ENCODE results near the gene KRTAP5-1. TPM values are rescaled to one million over a fixed set of nuclear protein-coding genes. Genes with fewer than 3 reads are reported as not detected.

The KRTAP5-1 gene
- total RNA-seq, 2 donors from 2014 or later = not detected

DNA sequence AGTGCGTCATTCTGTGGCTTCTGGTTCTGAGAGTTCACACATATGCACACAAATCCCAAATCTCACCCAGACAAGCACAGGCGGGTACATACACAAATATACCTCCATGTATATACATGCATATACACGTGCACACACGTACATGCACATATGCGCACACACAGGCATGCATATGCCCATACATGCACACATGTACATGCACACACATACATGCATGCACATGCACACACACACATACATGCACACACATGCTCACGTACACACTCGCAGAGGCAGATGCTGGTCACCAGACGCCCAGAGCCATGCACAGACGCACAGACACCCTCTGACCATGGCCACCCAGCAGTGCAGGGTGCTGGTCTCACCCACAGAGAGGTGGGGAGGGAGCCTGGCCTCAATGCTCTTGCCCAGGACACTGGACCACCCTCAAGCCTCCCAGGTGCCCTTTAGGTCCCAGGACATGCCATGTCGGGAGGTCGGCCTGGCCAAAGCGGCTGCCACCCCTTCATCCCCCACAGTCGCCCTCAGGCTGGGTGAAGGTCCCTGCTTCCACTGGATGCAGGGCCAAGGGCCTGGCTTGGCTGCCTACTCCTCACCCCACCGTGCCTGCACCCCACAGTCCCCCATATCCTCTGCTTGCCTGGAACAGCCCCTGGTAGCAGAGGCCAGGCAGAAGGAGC is 22.5 kb downstream of the KRTAP5-1 start:
- Histone ChIP-seq H3K27ac (peak overlapping the region in 1 of 2 donors; percentile 22), H3K27me3 (replicated peaks; ENCODE audit: insufficient read depth) (no peaks in the 10 kb centered on the region), H3K9me3 (no peaks in the 10 kb centered on the region), H3K36me3 (peaks cover 23% of the 10 kb centered on the region), H3K4me1 (ENCODE audit: control insufficient read depth in 1 of 2, low read depth in 2 of 2) (peaks cover 17 to 62% of the 10 kb centered on the region in 2 donors), H3K4me3 (no peak overlapping the region)
- DNase-seq (ENCODE audit: low spot score) (no peak), ATAC-seq (ENCODE audit: insufficient number of reproducible peaks, low FRiP score, low read depth) (no peak)
- TF ChIP-seq, protein P1, sequence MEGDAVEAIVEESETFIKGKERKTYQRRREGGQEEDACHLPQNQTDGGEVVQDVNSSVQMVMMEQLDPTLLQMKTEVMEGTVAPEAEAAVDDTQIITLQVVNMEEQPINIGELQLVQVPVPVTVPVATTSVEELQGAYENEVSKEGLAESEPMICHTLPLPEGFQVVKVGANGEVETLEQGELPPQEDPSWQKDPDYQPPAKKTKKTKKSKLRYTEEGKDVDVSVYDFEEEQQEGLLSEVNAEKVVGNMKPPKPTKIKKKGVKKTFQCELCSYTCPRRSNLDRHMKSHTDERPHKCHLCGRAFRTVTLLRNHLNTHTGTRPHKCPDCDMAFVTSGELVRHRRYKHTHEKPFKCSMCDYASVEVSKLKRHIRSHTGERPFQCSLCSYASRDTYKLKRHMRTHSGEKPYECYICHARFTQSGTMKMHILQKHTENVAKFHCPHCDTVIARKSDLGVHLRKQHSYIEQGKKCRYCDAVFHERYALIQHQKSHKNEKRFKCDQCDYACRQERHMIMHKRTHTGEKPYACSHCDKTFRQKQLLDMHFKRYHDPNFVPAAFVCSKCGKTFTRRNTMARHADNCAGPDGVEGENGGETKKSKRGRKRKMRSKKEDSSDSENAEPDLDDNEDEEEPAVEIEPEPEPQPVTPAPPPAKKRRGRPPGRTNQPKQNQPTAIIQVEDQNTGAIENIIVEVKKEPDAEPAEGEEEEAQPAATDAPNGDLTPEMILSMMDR (IDR thresholded peaks at IDR 0.05) = no peak

DNA sequence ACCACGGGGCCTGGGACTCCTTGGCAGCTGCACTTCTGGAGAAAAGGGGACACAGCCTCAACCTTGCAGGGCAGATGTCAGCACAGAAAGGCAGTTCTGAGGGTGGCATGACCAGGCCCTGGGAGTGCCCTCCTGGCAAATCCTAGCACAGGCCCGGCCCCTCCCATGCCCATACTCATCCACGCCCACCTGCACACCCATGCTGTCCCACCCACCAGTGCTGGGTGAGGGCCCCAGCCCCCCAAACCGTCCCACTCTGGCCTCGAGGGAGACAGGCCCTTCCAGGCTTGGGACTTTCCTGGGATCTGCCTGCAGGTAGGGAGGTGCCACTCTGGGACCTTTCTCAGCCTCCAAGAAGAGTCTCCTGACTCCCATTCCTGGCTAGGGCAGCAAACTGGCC is 23.1 kb downstream of the KRTAP5-1 start:
- Histone ChIP-seq H3K27me3 (replicated peaks; ENCODE audit: insufficient read depth) (no peaks in the 10 kb centered on the region), H3K4me1 (ENCODE audit: control insufficient read depth in 1 of 2, low read depth in 2 of 2) (peaks cover 18 to 64% of the 10 kb centered on the region in 2 donors), H3K36me3 (peaks cover 29% of the 10 kb centered on the region), H3K27ac (no peak overlapping the region), H3K9me3 (no peaks in the 10 kb centered on the region), H3K4me3 (no peak overlapping the region)
- DNase-seq (ENCODE audit: low spot score) = no peak
- TF ChIP-seq, protein P1 (IDR thresholded peaks at IDR 0.05) = no peak
- no peak for ATAC-seq (ENCODE audit: insufficient number of reproducible peaks, low FRiP score, low read depth)

DNA sequence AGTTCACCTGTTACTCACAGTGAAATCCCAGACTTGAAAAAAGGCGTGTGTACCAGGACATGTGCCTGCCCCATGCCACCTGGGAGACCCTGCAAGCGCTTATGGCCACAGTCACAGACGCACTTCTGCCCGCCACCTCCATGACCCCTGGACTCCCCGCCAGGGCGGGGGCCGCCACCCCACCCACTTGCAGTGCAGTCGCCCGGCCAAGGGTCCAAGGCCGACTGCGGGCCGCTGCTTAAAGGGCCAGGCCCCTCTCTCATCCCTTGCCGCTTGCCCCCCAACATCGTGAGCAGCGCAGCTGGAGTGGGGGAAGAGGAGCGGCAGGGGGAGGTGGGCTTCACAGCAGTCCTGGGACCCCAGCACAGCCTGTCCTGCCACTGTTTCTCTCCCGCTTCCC is 23.8 kb downstream of the KRTAP5-1 start:
- Histone ChIP-seq H3K36me3 (peaks cover 29% of the 10 kb centered on the region), H3K4me1 (ENCODE audit: control insufficient read depth in 1 of 2, low read depth in 2 of 2) (peaks cover 18 to 58% of the 10 kb centered on the region in 2 donors), H3K27me3 (replicated peaks; ENCODE audit: insufficient read depth) (no peaks in the 10 kb centered on the region), H3K4me3 (no peak overlapping the region), H3K9me3 (no peaks in the 10 kb centered on the region), H3K27ac (peak overlapping the region in 1 of 2 donors; percentile 100)
- DNase-seq (ENCODE audit: low spot score) = no peak
- TF ChIP-seq, protein P1 (IDR thresholded peaks at IDR 0.05) = no peak
- ATAC-seq (ENCODE audit: insufficient number of reproducible peaks, low FRiP score, low read depth) = no peak

DNA sequence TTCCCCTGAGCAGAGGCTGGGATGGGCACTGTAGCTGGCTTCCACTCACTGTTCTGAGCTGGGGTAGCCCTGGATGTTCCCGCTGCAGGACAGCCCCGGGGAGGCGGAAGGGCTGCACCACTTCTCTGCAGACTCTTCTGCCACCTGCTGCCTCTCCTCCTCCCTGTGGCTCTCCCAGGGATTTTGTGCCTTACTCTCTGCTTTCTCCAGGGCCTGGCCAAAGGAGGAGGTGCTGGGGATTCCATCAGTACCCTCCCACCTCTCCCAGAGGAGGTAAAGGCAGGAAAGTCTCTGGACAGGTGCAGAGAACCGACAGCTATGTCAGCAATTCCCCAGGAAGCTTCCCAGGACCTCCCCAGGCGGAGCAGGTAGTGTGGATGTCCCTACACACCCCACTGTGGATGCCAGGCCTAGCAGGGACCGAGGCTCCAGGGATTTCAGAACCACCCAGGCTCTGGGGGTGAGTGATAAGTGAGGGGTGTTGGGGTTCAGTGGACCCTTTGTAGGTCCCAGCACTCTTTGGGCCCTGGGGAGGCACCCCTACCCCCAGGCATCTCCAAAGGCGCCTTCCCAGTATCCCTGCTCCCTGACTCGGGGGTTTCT is 24.3 kb downstream of the KRTAP5-1 start:
- TF ChIP-seq, protein P1 (IDR thresholded peaks at IDR 0.05) = no peak

DNA sequence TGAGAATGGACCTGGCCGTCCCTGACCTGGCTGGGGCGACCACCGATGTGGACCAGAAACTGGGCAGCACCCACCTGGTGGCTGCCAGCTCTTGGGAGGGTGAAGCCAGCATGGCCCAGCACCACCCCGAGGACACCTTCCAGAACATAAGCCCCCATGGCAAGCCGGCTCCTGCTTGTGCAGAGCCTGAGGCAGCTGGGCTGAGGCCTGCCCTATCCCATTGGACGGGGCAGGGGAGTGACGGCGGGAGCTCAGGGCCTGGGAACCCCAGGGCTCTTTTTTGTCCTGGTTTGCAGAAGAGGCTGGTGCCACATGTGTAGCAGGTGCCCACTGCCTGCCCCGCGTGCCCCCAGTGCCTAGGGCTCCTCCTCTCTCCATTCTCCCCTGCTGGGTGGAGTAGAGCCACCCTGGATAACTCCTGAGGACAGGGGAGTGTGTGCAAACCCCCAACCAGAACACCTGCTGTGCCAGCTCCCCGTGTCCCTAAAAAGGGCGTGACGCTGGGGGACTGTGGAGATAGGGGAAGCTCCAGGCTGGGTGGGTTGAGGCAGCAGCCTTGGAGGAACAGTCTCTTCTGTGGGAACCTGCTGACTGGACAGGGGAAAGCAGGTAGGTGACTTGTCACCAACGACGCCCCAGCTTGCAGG is 25.0 kb downstream of the KRTAP5-1 start:
- TF ChIP-seq, protein P1 (IDR thresholded peaks at IDR 0.05) = no peak
- Histone ChIP-seq H3K36me3 (peaks cover 29% of the 10 kb centered on the region), H3K27me3 (replicated peaks; ENCODE audit: insufficient read depth) (no peaks in the 10 kb centered on the region), H3K9me3 (no peaks in the 10 kb centered on the region), H3K27ac (peak overlapping the region; percentile 75 to 100), H3K4me1 (ENCODE audit: control insufficient read depth in 1 of 2, low read depth in 2 of 2) (peaks cover 18 to 47% of the 10 kb centered on the region in 2 donors), H3K4me3 (peak overlapping the region; percentile 68)
- ATAC-seq (ENCODE audit: insufficient number of reproducible peaks, low FRiP score, low read depth) = no peak
- no peak for DNase-seq (ENCODE audit: low spot score)

More for the DNA sequence above, 24.3 kb downstream of the KRTAP5-1 start:
- no peak overlapping the region for H3K4me3 ChIP-seq
- ATAC-seq (ENCODE audit: insufficient number of reproducible peaks, low FRiP score, low read depth) (no peak), DNase-seq (ENCODE audit: low spot score) (no peak)
- no peaks in the 10 kb centered on the region for H3K9me3 ChIP-seq
- H3K36me3 ChIP-seq = peaks cover 29% of the 10 kb centered on the region
- H3K27me3 ChIP-seq (replicated peaks; ENCODE audit: insufficient read depth) = no peaks in the 10 kb centered on the region
- peaks cover 18 to 54% of the 10 kb centered on the region in 2 donors for H3K4me1 ChIP-seq (ENCODE audit: control insufficient read depth in 1 of 2, low read depth in 2 of 2)
- peak overlapping the region; percentile 75 to 100 for H3K27ac ChIP-seq

Data from thoracic aorta (tissue), 2 donors.